ENCODE results near the gene CREBBP.

DNA sequence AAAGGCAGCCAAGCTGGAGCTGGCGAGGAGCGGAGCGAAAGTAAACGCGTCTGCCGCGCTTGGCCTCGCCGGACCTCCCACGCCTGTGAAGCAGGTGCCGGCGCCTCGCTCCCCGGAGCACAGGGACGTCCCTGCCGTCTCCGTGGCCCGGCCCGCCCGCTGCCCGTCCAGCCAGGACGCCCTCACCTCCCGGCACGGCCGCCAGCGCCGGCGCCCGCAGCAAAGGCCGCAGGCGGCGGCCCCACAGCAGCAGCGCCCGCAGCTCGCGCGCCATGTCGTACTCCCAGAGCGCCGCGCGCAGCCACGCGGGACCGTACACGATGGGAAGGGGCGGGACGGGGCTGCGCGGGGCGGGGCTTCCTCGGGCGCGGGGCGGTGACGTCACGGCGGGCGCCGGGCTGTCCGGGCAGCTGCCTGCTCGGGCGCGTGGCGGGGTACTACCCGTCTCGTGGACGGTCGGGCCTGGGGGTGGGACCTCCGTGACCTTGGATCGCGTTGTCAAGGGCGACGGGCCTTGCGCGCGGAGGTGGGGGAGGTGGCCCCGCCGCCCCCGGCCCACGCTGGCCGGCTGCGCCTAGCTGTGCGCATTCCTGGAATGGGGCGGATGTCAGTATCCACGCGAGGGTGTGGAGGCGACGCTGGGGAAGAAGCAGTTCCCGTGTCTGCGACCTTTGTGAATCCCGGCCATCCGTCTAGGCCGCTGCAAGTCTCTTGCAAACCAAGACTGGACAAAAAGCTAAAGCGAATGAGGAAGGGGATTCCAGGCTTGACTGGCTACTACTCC lies 163.1 kb downstream of the CREBBP start, which contains the start of gene TRAP1:
- TF ChIP-seq, protein P1, sequence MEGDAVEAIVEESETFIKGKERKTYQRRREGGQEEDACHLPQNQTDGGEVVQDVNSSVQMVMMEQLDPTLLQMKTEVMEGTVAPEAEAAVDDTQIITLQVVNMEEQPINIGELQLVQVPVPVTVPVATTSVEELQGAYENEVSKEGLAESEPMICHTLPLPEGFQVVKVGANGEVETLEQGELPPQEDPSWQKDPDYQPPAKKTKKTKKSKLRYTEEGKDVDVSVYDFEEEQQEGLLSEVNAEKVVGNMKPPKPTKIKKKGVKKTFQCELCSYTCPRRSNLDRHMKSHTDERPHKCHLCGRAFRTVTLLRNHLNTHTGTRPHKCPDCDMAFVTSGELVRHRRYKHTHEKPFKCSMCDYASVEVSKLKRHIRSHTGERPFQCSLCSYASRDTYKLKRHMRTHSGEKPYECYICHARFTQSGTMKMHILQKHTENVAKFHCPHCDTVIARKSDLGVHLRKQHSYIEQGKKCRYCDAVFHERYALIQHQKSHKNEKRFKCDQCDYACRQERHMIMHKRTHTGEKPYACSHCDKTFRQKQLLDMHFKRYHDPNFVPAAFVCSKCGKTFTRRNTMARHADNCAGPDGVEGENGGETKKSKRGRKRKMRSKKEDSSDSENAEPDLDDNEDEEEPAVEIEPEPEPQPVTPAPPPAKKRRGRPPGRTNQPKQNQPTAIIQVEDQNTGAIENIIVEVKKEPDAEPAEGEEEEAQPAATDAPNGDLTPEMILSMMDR (IDR thresholded peaks at IDR 0.05) = peak in 1 of 4 experiments; percentile 24
- TF ChIP-seq POLR2A (IDR thresholded peaks at IDR 0.05) = peak; percentile 57

Data from prostate gland (tissue), 2 donors.